KBM-7 (cell line): Measurements from ENCODE around the gene CCR2.
"Not testable (repeated sequence)": the region's sequence is repeated elsewhere in the genome, so short reads cannot be mapped to it uniquely, and the experiment has no call there.

ENCODE experiments used
- DNase-seq: peaks from one replicate; pipeline ENCODE4 v3.0.0-alpha.2; 2015
- in situ Hi-C: fragments of 300-500 bp; cut with MboI; formaldehyde crosslinking; loops from 2 replicates; pipeline ENCODE4 v1.14.3; 2020; ENCODE audit warnings: low sequenced_read_pairs, low pct_unique_long_range_greater_than_20kb, mixed read lengths

The CCR2 gene

DNA sequence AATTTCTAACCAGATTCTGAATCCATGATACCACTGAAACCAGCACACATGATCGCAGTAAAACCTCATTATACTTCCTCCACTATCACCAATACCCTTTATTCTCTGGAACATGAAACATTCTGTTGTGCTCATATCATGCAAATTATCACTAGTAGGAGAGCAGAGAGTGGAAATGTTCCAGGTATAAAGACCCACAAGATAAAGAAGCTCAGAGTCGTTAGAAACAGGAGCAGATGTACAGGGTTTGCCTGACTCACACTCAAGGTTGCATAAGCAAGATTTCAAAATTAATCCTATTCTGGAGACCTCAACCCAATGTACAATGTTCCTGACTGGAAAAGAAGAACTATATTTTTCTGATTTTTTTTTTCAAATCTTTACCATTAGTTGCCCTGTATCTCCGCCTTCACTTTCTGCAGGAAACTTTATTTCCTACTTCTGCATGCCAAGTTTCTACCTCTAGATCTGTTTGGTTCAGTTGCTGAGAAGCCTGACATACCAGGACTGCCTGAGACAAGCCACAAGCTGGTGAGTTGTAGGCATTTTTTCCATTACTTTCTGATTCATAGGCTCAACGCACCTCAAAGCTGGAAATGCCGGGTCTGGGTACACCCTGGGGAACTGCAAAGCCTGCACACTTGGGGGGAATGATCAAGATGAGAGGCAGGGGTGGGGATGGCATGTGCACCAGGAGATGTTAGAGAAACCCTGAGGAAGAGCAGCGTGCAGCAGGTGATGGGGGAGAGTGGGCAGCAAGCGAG lies at the start of gene CCR2:
Gene CCR2, plus strand, starts transcription at position 465 of the 764 bp plus-strand sequence. CDS start 3,417 bp downstream, outside the sequence.
- no peak for DNase-seq
- in situ Hi-C loops, result no loop called here

- in situ Hi-C loops, result no loop called here
- no peak for DNase-seq
Observed at GRCh38 chr3:46304739-46305138, 49.2 kb upstream of the CCR2 start.

DNA sequence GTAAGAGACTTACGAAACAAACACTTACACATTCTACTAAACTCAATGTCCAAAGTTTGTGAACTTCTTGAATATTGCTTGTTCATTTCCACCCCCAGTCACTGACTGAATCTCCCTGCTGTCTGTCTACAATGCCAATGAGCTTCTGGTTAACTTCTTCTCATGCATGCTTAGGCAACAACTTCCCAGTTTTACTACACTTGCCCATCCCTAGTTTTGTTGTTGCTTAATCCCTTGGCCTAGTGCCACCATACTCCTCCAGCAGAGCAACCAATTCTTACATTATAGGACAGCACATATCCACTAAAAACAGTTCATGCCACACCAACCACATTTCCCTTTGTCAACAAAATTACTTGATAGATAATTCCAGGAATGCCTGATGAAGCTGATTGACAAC lies 40.9 kb upstream of the CCR2 start:
- peak; percentile 73 for DNase-seq
- in situ Hi-C loops, result no loop called here

- in situ Hi-C loops, result no loop called here
- no peak for DNase-seq
Observed at GRCh38 chr3:46314517-46314916, 39.4 kb upstream of the CCR2 start.

DNA sequence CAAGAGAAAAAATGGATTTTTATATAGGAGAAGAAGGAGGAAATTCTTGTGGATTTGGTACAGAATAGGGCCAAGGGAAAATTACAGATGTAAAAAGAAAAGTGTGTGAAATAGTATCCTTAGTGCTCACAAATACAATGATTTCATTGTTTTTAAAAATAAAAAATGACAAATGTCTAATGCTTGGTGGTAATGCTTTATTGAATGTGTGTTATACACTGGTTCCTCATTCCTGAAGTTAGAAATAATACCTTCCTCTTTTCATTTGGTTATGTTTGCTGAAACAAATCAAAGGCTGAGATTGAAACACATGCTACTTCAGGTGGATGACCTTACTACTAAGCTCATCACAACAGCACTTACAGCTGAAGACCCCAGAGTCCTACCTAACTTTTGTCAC lies 37.7 kb upstream of the CCR2 start:
- no peak for DNase-seq
- in situ Hi-C loops, result no loop called here

GRCh38 chr3:46318207-46318927 lies 35.5 kb upstream of the CCR2 start:
- in situ Hi-C loops, result no loop called here
- no peak for DNase-seq

DNA sequence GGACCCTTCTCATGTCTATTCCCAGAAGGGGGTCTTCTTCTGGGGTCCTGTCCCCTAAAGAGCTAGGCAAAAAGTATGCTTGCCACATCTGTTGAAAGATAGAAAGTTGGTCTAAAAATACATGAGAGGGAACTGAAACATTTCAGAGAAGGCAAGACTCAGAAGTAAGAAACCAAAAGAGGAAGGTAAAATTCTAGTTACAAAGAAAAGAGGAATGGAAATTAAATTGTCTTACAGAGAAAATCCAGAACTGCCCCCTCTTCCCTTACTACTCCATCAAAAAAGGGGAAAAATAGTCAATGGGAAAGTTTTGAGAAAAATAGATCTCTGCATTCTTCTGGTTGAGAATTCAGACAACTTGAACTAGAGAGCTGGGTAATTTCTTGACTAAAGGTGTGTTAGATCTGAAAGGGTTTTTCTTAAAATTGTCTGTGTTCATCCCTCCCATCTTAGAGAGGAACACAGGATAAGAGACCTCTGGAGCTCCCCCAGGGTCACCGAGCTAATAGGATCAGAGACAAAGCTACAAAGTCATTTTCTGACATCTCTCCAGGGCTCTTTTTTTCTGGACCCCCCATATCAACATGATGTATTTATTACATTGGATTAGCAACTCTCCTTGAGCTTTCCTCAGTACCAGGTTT lies 32.3 kb upstream of the CCR2 start:
- in situ Hi-C loops, result no loop called here
- DNase-seq, result peak; percentile 29

DNA sequence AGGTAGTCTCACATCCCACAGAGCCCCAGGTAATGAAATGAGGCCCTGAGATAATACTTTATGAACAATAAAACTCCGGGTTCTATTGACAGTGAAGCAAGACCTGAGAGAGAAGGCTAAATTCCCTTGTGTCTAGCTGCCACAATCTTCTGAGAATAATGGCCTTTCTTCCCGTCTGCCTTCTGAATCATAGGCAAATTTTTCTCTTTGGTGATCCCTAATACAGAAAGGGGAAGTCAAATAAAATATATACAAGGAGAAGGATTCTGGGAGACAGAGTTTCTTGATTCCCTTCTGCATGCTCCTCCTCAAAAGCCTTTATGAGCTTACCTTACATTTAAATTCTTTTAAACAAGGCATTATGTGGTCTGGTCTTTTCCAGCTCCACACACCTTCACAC lies 29.9 kb upstream of the CCR2 start:
- in situ Hi-C loops, result no loop called here
- DNase-seq, result no peak

GRCh38 chr3:46325645-46326300 lies 28.1 kb upstream of the CCR2 start:
- no peak for DNase-seq
- in situ Hi-C loops, result no loop called here

GRCh38 chr3:46330676-46331075 lies 23.2 kb upstream of the CCR2 start:
- in situ Hi-C loops, DNase-seq: not testable (repeated sequence)

- no peak for DNase-seq
- in situ Hi-C loops, result no loop called here
Observed at GRCh38 chr3:46334741-46335478, 19.0 kb upstream of the CCR2 start.

- in situ Hi-C loops, result no loop called here
- no peak for DNase-seq
Observed at GRCh38 chr3:46335541-46335940, 18.4 kb upstream of the CCR2 start.

DNA sequence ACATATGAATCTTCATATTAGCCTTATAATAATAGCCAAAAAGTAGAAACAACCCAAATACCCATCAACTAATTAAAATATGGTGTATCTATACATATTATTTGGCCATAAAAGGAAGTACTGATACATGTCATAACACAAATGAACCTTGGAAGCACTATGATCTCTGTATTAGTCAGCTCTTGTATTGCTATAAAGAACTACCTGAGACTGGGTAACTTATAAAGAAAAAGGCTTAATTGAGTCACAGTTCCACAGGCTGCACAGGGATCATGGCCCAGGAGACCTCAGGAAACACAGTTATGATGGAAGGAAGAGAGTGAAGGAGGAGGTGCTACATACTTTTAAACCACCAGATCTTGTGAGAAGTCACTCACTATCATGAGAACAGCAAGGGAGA lies 16.0 kb upstream of the CCR2 start:
- in situ Hi-C loops, result no loop called here
- DNase-seq, result no peak

GRCh38 chr3:46338840-46339239 lies 15.1 kb upstream of the CCR2 start:
- in situ Hi-C loops, result no loop called here
- no peak for DNase-seq

DNA sequence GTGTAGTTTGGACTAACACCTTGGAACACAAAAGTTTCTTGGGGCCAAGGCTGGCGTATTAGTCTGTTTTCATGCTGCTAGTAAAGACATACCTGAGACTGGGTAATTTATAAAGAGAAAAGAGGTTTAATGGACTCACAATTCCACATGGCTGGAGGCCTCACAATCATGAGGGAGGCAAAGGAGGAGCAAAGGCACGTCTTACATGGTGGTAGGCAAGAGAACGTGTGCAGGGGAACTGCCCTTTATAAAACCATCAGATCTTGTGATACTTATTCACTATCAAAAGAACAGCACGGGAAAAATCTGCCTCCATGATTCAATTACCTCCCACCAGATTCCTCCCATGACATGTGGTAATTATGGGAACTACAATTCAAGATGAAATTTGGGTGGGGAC lies 9.4 kb upstream of the CCR2 start:
- in situ Hi-C loops, result no loop called here
- DNase-seq, result no peak

DNA sequence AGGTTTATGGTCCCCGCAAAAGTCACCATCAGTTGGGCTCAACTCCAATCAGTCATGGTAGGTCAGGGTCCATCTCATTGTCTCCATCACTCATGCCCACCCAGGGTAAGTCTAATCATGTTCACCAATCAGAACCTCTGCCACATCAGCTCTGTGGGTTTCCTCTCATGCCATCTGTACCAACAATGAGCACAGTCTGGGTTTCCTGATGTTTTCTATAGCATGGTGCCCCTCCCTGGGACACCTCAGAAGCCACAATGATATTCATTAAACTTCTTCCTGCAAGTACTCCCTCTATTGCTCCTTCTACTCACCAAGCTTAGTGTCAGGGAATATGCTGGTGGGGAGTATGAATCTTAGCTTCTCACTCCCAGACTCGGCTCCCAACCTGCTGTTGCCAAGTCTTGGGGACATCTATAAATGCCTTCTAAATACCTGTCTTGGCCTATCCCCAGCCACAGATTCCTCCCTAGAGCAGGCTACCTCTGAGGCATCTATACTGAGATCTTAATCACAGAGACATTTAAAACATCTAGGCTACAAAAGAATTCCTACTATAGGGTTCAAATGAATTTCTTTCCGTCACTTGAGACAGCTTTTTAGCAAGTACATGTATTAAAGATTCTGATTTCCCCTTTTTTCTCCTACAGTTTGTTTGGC lies 5.0 kb upstream of the CCR2 start:
- in situ Hi-C loops, result no loop called here
- peak; percentile 11 for DNase-seq

- in situ Hi-C loops, result no loop called here
- DNase-seq, result peak; percentile 71
Observed at GRCh38 chr3:46349484-46350261, 4.2 kb upstream of the CCR2 start.

GRCh38 chr3:46350262-46350565 lies 3.7 kb upstream of the CCR2 start:
- no peak for DNase-seq
- in situ Hi-C loops, result no loop called here
